GM13976 (cell line): Measurements from ENCODE around the gene FSTL5.

Experiments used
- DNase-seq: peaks from one replicate; pipeline ENCODE4 v3.0.0; 2012; ENCODE audit warnings: low spot score
- CTCF ChIP-seq: IDR thresholded peaks from 2 replicates; pipeline ENCODE4 v1.5.1; 2012; ENCODE audit warnings: borderline replicate concordance, mild to moderate bottlenecking; ENCODE audit not compliant: insufficient read depth; ENCODE audit errors: extremely low read depth, missing control alignments, control extremely low read depth
- in situ Hi-C: fragments of 300-500 bp; cut with MboI; formaldehyde crosslinking; loops from one replicate; pipeline ENCODE4 v1.12.0; 2022; ENCODE audit warnings: low sequenced_read_pairs, mixed read lengths, inconsistent platforms; ENCODE audit not compliant: unreplicated experiment

FSTL5 gene

GRCh38 chr4:161717084-161717483, 446.7 kb downstream of the FSTL5 start:
- no peak for DNase-seq
- in situ Hi-C loops: no loop called here
- no peak for TF ChIP-seq CTCF

GRCh38 chr4:161714931-161715330, 448.9 kb downstream of the FSTL5 start:
- no peak for TF ChIP-seq CTCF
- no peak for DNase-seq
- in situ Hi-C loops: no loop called here

- DNase-seq: no peak
- in situ Hi-C loops: no loop called here
- no peak for TF ChIP-seq CTCF
These were observed 449.6 kb downstream of the FSTL5 start for GRCh38 chr4:161714022-161714751.

GRCh38 chr4:161704653-161705052, 459.1 kb downstream of the FSTL5 start:
- in situ Hi-C loops: no loop called here
- no peak for TF ChIP-seq CTCF
- no peak for DNase-seq

GRCh38 chr4:161704040-161704439, 459.8 kb downstream of the FSTL5 start:
- no peak for DNase-seq
- no peak for TF ChIP-seq CTCF
- in situ Hi-C loops: no loop called here

GRCh38 chr4:161702287-161702686, 461.5 kb downstream of the FSTL5 start:
- no peak for TF ChIP-seq CTCF
- in situ Hi-C loops: no loop called here

GRCh38 chr4:161696944-161697343, 466.9 kb downstream of the FSTL5 start:
- no peak for TF ChIP-seq CTCF
- DNase-seq: no peak
- in situ Hi-C loops: no loop called here

More at GRCh38 chr4:161702287-161702686, 461.5 kb downstream of the FSTL5 start:
- DNase-seq: no peak
